Measurements from ENCODE around the gene RFPL1.

RFPL1 gene

GRCh38 chr22:29443452-29443851 lies 5.1 kb downstream of the RFPL1 start:
- no peak overlapping the region for H3K4me3 ChIP-seq (ENCODE audit: low read depth, low read length)
- DNase-seq (ENCODE audit: low read depth), result no peak
- TF ChIP-seq CTCF (IDR thresholded peaks at IDR 0.05; ENCODE audit: low read depth, low read length, missing control alignments), result no peak

GRCh38 chr22:29443861-29444792 lies 5.7 kb downstream of the RFPL1 start:
- no peak overlapping the region for H3K4me3 ChIP-seq (ENCODE audit: low read depth, low read length)
- no peak for DNase-seq (ENCODE audit: low read depth)
- no peak for TF ChIP-seq CTCF (IDR thresholded peaks at IDR 0.05; ENCODE audit: low read depth, low read length, missing control alignments)

- no peak for DNase-seq (ENCODE audit: low read depth)
- no peak for TF ChIP-seq CTCF (IDR thresholded peaks at IDR 0.05; ENCODE audit: low read depth, low read length, missing control alignments)
- H3K4me3 ChIP-seq (ENCODE audit: low read depth, low read length), result no peak overlapping the region
These were observed 7.1 kb downstream of the RFPL1 start for GRCh38 chr22:29445508-29445907.

GRCh38 chr22:29447906-29448305 lies 9.5 kb downstream of the RFPL1 start:
- no peak for TF ChIP-seq CTCF (IDR thresholded peaks at IDR 0.05; ENCODE audit: low read depth, low read length, missing control alignments)
- H3K4me3 ChIP-seq (ENCODE audit: low read depth, low read length), result no peak overlapping the region
- no peak for DNase-seq (ENCODE audit: low read depth)

GRCh38 chr22:29449296-29449875 lies 11.0 kb downstream of the RFPL1 start:
- TF ChIP-seq CTCF (IDR thresholded peaks at IDR 0.05; ENCODE audit: low read depth, low read length, missing control alignments), result no peak
- no peak overlapping the region for H3K4me3 ChIP-seq (ENCODE audit: low read depth, low read length)
- no peak for DNase-seq (ENCODE audit: low read depth)

GRCh38 chr22:29450222-29450621 lies 11.8 kb downstream of the RFPL1 start:
- H3K4me3 ChIP-seq (ENCODE audit: low read depth, low read length), result no peak overlapping the region
- TF ChIP-seq CTCF (IDR thresholded peaks at IDR 0.05; ENCODE audit: low read depth, low read length, missing control alignments), result no peak
- DNase-seq (ENCODE audit: low read depth), result no peak
